Ascending aorta (tissue), 2 donors: ENCODE measurements around the gene PPIC. TPM values are rescaled to one million over a fixed set of nuclear protein-coding genes. Genes with fewer than 3 reads are reported as not detected.

ENCODE experiments used
- DNase-seq, 2 donors: peaks; one replicate each; pipeline ENCODE4 v3.0.0-alpha.2; 2019; ENCODE audit warnings: low spot score in 2 of 2
- H3K27ac ChIP-seq, 2 donors: fragments of 200-600 bp; sonication (generic); one replicate each; pipeline ENCODE4 v1.5.1; 2016 to 2017; ENCODE audit warnings: mild to moderate bottlenecking in 1 of 2
- H3K27me3 ChIP-seq: fragments of 200-600 bp; sonication (generic); one replicate; pipeline ENCODE4 v1.5.1; 2017
- H3K36me3 ChIP-seq, 2 donors: fragments of 200-600 bp; sonication (generic); one replicate each; pipeline ENCODE4 v1.5.1; 2016
- H3K4me1 ChIP-seq, 2 donors: fragments of 200-600 bp; sonication (generic); one replicate each; pipeline ENCODE4 v1.5.1; 2016 to 2017; ENCODE audit warnings: mild to moderate bottlenecking in 1 of 2
- H3K4me3 ChIP-seq, 2 donors: fragments of 200-600 bp; sonication (generic); one replicate each; pipeline ENCODE4 v1.5.1; 2016 to 2017; ENCODE audit warnings: mild to moderate bottlenecking in 1 of 2
- H3K9me3 ChIP-seq, 2 donors: fragments of 200-600 bp; sonication (generic); one replicate each; pipeline ENCODE4 v1.5.1; 2016
- intact Hi-C: fragments of 100-400 bp; cut with DNase I; formaldehyde crosslinking; loops from one replicate; pipeline ENCODE4 v1.15.1; 2023
- total RNA-seq: library from RNA; depleted of rRNA; stranded (reverse); fragments of >200 nt; gene quantifications from one replicate; pipeline ENCODE4 v1.1.0, GENCODE V29; 2016
- TF ChIP-seq, protein P1 (sequence below), 3 experiments: fragments of 200-600 bp in 2 of 3; fragments of 450-650 bp in 1 of 3; sonication (generic) in 2 of 3; IDR thresholded peaks; one replicate each; pipeline ENCODE4 v1.5.1; 2016 to 2019; ENCODE audit warnings: antibody characterized with exemption in 3 of 3, mild to moderate bottlenecking in 1 of 3, moderate library complexity in 1 of 3

Gene PPIC
- total RNA-seq, 1 donor from 2014 or later, result 29.3 TPM

GRCh38 chr5:123035918-123036390 lies 571 bp downstream of the PPIC start:
- Histone ChIP-seq H3K4me3 (peak overlapping the region; percentile 68 to 97), H3K27ac (peak overlapping the region; percentile 94 to 96), H3K4me1 (peaks cover 0 to 9% of the 10 kb centered on the region in 2 donors), H3K36me3 (no peaks in the 10 kb centered on the region), H3K27me3 (no peaks in the 10 kb centered on the region), H3K9me3 (no peaks in the 10 kb centered on the region)
- peak in 1 of 2 donors; percentile 83 for DNase-seq
- TF ChIP-seq, protein P1, sequence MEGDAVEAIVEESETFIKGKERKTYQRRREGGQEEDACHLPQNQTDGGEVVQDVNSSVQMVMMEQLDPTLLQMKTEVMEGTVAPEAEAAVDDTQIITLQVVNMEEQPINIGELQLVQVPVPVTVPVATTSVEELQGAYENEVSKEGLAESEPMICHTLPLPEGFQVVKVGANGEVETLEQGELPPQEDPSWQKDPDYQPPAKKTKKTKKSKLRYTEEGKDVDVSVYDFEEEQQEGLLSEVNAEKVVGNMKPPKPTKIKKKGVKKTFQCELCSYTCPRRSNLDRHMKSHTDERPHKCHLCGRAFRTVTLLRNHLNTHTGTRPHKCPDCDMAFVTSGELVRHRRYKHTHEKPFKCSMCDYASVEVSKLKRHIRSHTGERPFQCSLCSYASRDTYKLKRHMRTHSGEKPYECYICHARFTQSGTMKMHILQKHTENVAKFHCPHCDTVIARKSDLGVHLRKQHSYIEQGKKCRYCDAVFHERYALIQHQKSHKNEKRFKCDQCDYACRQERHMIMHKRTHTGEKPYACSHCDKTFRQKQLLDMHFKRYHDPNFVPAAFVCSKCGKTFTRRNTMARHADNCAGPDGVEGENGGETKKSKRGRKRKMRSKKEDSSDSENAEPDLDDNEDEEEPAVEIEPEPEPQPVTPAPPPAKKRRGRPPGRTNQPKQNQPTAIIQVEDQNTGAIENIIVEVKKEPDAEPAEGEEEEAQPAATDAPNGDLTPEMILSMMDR (IDR thresholded peaks at IDR 0.05), result peak in 1 of 3 experiments; percentile 29
- intact Hi-C loops, result loop anchor here (2.0 to 5.0 kb wide), 9 partner anchors 51 to 477 kb away; partner anchors contain the start of genes CSNK1G3, SNX2 and SNX24

DNA sequence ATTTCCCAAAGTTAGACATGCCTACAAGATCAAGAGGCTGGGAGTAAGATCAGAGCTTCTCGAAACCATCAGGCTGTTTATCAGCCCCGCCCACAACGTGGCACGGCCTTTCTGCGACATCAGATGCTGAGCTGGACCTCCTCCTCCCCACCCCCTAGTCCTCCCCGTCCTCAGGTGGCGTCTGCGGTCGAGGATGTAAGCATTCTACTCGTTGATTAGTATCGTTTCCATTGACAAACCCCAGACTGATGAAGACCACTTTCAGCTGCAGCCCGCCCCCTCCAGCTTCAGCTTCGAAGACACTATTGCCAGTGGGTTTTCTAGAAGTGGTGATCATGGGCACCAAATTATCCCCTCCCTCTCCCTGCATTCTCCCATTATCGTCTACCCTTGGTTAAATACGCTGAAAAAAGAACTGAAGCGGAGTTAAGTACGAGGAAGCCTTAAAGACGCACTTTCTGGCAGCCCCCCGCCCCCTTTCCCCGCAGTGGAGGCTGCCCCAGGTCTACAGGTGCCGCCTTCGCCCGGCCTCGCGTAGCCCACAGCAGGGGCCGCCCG lies 1.1 kb downstream of the PPIC start:
- peaks cover 0 to 9% of the 10 kb centered on the region in 2 donors for H3K4me1 ChIP-seq
- H3K36me3 ChIP-seq, result no peaks in the 10 kb centered on the region
- intact Hi-C loops, result loop anchor here (5.0 kb wide), 5 partner anchors 122 to 332 kb away; partner anchors contain the start of gene SNX24
- H3K27me3 ChIP-seq, result no peaks in the 10 kb centered on the region
- H3K4me3 ChIP-seq, result peak overlapping the region; percentile 68 to 97
- H3K9me3 ChIP-seq, result no peaks in the 10 kb centered on the region
- TF ChIP-seq, protein P1 (IDR thresholded peaks at IDR 0.05), result no peak
- H3K27ac ChIP-seq, result peak overlapping the region; percentile 94 to 96
- peak in 1 of 2 donors; percentile 82 for DNase-seq

DNA sequence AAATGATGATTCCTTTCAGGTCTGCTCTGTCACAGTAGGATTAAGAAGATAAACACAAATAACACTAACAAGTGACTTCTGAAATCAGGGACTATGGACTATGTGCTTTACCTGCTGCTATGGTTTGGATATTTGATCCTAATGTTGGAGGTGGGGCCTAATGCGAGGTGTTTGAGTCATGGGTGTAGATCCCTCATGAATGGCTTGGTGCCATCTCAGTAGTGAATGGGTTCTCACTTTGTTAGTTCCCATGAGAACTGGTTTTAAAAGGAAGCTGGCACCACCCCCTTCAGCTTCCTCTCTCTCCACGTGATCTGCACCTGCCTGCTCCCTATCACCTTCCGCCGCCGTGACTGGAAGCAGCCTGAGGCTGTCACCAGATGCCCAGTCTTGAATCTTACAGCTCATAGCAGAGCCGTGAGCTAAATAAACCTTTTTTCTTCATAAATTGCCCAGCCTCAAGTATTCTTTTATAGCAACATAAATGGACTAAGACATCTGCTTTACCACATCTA lies 3.3 kb downstream of the PPIC start:
- H3K27ac ChIP-seq, result no peak overlapping the region
- no peaks in the 10 kb centered on the region for H3K9me3 ChIP-seq
- DNase-seq, result no peak
- TF ChIP-seq, protein P1 (IDR thresholded peaks at IDR 0.05), result no peak
- peaks cover 0 to 9% of the 10 kb centered on the region in 2 donors for H3K4me1 ChIP-seq
- H3K27me3 ChIP-seq, result no peaks in the 10 kb centered on the region
- intact Hi-C loops, result no loop called here
- no peak overlapping the region for H3K4me3 ChIP-seq
- H3K36me3 ChIP-seq, result peaks cover 0 to 5% of the 10 kb centered on the region in 2 donors

DNA sequence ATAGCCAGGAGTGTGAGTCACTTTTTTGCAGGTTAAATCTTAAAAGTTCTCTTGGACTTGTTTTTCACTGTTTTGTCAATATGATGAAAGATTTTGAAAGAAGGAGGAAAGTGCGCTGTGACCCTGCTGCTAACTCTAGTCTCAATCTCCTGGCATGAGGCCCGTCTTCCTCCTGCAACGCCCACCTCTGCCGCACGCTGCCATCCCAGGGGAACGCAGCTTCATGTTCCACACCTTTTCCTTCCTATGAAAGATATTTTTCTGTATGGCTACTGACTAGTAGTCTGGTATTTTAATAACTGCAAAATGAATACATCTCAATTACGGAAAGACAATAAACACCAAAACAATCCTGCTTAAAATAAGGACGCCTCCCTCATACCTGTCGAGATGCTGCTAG lies 8.3 kb downstream of the PPIC start:
- no peak for DNase-seq
- H3K4me1 ChIP-seq, result no peaks in the 10 kb centered on the region
- no peaks in the 10 kb centered on the region for H3K9me3 ChIP-seq
- H3K36me3 ChIP-seq, result peaks cover 15 to 51% of the 10 kb centered on the region in 2 donors
- intact Hi-C loops, result no loop called here
- H3K27ac ChIP-seq, result no peak overlapping the region
- TF ChIP-seq, protein P1 (IDR thresholded peaks at IDR 0.05), result no peak
- no peaks in the 10 kb centered on the region for H3K27me3 ChIP-seq
- no peak overlapping the region for H3K4me3 ChIP-seq

GRCh38 chr5:123014689-123015088 lies 21.8 kb downstream of the PPIC start:
- no peak for DNase-seq
- intact Hi-C loops, result no loop called here
- TF ChIP-seq, protein P1 (IDR thresholded peaks at IDR 0.05), result no peak
- Histone ChIP-seq H3K27ac (no peak overlapping the region), H3K36me3 (no peaks in the 10 kb centered on the region), H3K9me3 (no peaks in the 10 kb centered on the region), H3K27me3 (no peaks in the 10 kb centered on the region), H3K4me1 (no peaks in the 10 kb centered on the region), H3K4me3 (no peak overlapping the region)
